ENCODE data around the gene SLC25A44.

SLC25A44 gene

GRCh38 chr1:156230473-156230837 lies 36.6 kb downstream of the SLC25A44 start:
- DNase-seq = no peak
- intact Hi-C loops (cut with DNase I) = loop anchor here (10.0 kb wide), 1 partner anchor 64 kb away; the partner anchor contains the start of genes GLMP and VHLL

- intact Hi-C loops (cut with DNase I) = loop anchor here (10.0 kb wide), 1 partner anchor 62 kb away; the partner anchor contains the start of genes GLMP and VHLL
- peak in 3 of 10 donors; percentile 0 to 62 (median 45) for DNase-seq
These were observed 38.4 kb downstream of the SLC25A44 start for GRCh38 chr1:156232201-156232894.

GRCh38 chr1:156233426-156234127 lies 39.7 kb downstream of the SLC25A44 start:
- DNase-seq = peak in 3 of 10 donors; percentile 1 to 27 (median 19)
- intact Hi-C loops (cut with DNase I) = loop anchor here (10.0 kb wide), 1 partner anchor 61 kb away; the partner anchor contains the start of genes GLMP and VHLL

DNA sequence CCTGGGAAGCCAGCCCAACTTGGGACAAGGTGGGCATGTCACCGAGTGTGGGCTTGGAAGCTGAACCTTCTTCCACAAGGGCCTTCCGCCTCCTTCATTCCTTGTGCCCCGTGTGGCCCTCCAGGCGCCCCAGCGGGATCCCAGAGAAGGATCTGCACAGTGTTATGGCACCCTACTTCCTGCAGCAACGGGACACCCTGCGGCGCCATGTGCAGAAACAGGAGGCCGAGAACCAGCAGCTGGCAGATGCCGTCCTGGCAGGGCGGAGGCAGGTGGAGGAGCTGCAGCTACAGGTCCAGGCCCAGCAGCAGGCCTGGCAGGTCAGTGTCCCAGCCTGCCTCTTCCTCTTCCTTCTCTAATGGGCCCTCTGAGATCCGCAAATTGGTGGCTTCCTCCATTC lies 42.3 kb downstream of the SLC25A44 start:
- DNase-seq = peak in 1 of 10 donors; percentile 8
- intact Hi-C loops (cut with DNase I) = loop anchor here (10.0 kb wide), 1 partner anchor 59 kb away; the partner anchor contains the start of genes GLMP and VHLL

DNA sequence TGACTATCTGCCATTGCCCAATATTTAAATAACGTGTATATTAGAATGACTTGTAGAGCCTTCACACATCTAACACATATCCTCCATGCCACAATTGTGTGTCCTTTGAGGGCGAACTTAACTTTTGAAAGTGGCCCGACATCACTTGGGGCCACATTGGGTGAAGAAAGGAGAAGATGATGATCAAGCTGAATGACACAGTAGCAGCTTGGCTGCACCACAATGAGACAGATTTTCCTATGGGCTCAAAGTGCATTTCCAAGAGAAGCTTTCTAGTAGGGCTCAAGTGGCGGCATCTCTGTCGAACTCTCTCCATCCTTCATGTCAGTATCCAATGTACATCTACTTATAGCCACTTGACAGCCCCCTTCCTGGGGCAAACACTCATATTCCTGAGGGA lies 44.3 kb downstream of the SLC25A44 start:
- DNase-seq = no peak
- intact Hi-C loops (cut with DNase I) = loop anchor here (10.0 kb wide), 1 partner anchor 57 kb away; the partner anchor contains the start of genes GLMP and VHLL

DNA sequence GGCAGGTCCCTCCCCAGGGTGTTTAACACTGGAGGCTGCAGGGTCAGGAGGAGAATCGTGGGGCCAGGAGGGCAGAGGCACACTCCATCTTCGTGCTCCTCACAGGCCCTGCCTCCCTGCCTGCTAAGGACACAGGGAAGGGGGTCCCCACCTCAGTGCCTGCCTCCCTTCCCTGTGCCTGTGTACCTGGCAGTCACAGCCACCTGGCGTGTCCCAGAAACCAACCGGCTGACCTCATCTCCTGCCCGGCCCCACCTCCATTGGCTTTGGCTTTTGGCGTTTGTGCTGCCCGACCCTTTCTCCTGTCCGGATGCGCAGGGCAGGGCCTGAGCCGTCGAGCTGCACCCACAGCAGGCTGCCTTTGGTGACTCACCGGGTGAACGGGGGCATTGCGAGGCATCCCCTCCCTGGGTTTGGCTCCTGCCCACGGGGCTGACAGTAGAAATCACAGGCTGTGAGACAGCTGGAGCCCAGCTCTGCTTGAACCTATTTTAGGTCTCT lies 47.5 kb downstream of the SLC25A44 start:
- DNase-seq = peak in 2 of 10 donors; percentile 19 to 67
- intact Hi-C loops (cut with DNase I) = no loop called here

DNA sequence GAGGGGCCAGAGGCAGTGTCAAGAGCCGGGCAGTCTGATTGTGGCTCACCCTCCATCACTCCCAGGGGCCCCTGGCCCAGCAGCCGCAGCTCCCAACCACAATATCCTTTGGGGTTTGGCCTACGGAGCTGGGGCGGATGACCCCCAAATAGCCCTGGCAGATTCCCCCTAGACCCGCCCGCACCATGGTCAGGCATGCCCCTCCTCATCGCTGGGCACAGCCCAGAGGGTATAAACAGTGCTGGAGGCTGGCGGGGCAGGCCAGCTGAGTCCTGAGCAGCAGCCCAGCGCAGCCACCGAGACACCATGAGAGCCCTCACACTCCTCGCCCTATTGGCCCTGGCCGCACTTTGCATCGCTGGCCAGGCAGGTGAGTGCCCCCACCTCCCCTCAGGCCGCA lies 48.0 kb downstream of the SLC25A44 start, which contains the start of gene BGLAP:
Gene BGLAP, plus strand, starts transcription at position 259 of the 400 bp plus-strand sequence. Its CDS starts 48 bp downstream, at position 307.
- DNase-seq = peak in 1 of 10 donors; percentile 61
- intact Hi-C loops (cut with DNase I) = no loop called here

DNA sequence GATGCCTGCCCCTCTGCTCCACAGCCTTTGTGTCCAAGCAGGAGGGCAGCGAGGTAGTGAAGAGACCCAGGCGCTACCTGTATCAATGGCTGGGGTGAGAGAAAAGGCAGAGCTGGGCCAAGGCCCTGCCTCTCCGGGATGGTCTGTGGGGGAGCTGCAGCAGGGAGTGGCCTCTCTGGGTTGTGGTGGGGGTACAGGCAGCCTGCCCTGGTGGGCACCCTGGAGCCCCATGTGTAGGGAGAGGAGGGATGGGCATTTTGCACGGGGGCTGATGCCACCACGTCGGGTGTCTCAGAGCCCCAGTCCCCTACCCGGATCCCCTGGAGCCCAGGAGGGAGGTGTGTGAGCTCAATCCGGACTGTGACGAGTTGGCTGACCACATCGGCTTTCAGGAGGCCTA lies 48.8 kb downstream of the SLC25A44 start:
- intact Hi-C loops (cut with DNase I) = no loop called here
- peak in 1 of 10 donors; percentile 61 for DNase-seq

GRCh38 chr1:156244126-156244525 lies 50.2 kb downstream of the SLC25A44 start:
- peak in 1 of 10 donors; percentile 44 for DNase-seq
- intact Hi-C loops (cut with DNase I) = no loop called here

GRCh38 chr1:156244712-156245111 lies 50.8 kb downstream of the SLC25A44 start:
- intact Hi-C loops (cut with DNase I) = no loop called here
- DNase-seq = no peak

DNA sequence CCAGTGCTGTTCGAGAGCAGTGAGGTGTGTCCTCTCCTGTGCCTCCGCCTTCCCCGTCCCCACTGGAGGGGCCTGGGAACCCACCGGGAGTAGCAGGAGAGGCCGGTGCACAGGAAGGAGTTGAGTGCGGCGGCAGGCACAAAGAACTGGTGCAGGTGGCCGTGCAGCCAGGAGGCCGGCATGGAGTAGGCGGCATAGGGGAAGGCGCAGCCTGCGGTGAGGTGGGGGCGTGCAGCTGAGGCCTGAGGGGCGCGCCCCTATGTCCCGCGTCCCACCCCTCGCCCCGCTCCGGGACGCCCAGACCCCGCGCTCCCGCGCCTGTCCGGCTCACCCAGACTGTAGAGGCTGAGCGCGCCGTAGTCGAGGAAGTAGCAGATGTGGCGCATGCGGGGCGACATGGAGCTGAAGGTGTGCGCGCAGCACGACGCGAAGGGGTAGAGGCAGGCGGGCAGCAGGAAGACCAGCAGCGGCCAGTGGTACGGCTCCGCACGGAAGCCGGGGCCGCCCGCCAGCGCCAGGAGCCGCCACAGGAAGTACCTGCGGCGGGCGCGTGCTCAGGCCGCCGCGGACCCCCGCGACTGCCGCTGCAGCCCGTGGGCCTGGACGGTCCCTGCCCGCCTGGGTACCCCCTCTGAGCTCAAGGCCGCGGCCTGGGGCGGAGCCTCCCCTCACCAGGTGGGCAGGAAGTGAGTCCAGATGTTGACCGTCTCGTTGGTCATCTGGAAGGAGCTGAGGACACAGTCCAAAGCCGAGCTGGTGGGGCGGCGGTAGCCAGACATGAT lies 51.7 kb downstream of the SLC25A44 start:
- peak in 4 of 10 donors; percentile 29 to 88 (median 59) for DNase-seq
- intact Hi-C loops (cut with DNase I) = no loop called here

DNA sequence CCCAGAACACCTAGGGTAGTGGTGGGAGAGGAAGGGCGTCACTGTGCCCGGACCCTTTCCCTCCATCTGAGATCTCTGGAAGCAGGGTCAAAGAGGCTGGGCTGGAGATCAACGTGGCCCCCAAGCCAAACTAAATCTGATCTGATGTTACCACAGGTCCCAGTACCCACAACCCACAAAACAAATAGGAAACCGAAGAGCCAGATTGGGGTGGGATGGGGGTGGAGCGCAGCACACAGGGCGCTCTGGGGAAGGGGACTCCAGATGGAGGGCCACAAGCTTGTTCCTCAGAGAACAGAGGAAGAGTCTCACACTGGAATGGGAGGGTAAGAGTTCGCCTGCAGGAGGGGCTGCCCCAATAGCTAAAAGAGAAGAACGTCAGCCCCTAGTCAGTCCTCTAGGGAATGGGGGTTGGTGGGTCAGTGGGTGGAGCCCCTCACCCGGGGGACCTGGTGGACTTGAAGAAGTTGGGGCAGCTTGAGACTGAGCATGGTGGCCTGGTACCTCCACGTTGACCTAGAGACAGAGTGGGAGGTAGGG lies 52.4 kb downstream of the SLC25A44 start:
- DNase-seq = no peak
- intact Hi-C loops (cut with DNase I) = no loop called here

DNA sequence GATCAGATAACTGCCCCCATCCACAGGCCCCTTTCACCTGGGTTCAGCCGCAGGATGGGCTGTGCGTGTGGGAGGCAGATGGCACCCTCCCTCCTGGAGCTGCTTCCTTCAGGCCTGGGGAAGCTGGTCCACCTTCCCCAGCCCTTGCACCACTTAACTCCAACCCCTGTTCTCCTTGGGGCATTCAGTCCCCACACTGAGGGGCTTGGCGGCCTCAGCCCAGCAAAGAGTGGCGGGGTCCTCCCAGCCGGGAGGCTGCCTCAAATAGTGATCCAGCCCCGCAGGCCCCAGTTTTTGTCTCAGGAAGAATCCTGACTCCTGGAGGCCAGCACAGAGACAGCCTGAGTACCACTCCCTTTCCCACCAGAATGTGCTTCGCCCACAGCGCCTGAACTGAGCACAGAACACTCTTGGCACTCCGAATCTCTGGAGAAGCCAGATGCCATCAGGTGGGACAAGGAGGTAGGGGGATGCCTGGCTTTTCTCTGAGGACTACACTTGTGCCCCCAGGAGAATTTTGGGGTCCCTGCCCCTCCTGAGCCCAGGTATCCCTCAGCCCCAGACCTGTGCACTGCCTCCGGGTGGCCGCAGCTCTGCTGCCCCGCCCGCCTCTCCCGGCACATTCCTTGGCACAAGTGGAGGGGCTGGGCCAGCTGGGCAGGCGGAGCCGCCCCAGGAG lies 53.0 kb downstream of the SLC25A44 start:
- DNase-seq = peak in 2 of 10 donors; percentile 72 to 85
- intact Hi-C loops (cut with DNase I) = no loop called here

- intact Hi-C loops (cut with DNase I) = no loop called here
- DNase-seq = peak; percentile 83 to 99 (median 90)
These were observed 53.8 kb downstream of the SLC25A44 start, which contains the start of gene PAQR6 for GRCh38 chr1:156247460-156248322. Gene PAQR6, minus strand, starts transcription at chr1:156248056. Its CDS starts 1,325 bp downstream, at chr1:156246731.

DNA sequence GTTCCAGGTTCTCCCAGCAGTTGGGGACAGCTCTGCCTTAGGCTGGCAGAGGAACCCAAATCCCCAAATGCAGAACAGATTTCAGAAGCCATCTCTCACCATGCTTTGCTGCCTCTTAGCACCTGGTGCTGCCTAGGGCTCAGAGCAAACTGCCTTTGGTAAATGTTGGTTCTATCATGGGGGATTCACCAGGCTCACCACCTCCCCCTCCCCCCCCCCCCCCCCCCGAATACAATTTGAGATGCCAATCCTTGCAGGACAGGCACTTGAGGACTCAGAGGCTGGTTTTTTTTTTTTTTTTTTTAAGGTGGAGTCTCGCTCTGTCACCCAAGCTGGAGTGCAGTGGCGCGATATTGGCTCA lies 54.4 kb downstream of the SLC25A44 start:
- intact Hi-C loops (cut with DNase I) = no loop called here
- peak in 1 of 10 donors; percentile 24 for DNase-seq

- intact Hi-C loops (cut with DNase I) = no loop called here
- peak in 2 of 10 donors; percentile 68 to 80 for DNase-seq
These were observed 55.7 kb downstream of the SLC25A44 start for GRCh38 chr1:156249593-156249992.

DNA sequence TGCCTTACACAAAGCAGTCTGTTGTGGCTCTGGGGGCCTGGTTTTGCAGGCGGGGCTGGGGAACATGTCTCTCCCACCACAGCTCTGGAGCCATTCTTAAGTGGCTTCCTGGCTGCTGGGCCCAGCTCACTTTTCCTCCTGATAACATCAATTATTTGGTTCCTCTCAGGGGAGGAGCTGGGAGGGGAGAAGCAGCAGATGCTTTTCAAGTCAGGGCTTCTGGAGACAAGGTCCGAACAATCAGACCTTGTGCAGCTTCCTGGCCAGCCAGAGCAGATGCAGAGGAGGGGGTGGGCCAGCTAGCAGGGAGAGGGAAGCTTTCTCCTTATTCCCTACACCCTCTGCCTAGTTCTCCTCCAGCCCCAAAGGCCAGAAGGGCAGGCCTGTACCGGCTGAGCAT lies 57.6 kb downstream of the SLC25A44 start:
- intact Hi-C loops (cut with DNase I) = no loop called here
- DNase-seq = peak in 1 of 10 donors; percentile 83

DNA sequence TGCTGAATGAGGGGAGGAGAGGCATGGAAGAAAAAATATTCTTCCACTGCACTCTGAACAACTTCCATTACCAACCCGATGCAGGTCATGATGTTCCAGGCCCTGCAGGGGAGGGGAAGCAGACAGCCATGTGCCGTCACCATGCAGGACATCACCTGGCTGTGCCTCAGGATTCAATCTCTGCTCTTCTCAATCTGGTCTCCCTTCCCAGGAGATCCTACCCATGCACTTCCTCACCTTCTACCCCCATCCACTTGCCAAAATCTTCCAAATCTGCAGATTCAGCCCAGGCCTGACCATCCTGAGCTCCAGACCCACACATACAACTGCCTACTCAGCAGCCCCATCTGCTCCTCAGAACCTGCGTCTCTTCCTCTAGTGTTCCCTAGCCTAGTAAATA lies 59.7 kb downstream of the SLC25A44 start:
- DNase-seq = no peak
- intact Hi-C loops (cut with DNase I) = no loop called here
